ENCODE results near the gene CXCL10. TPM values are rescaled to one million over a fixed set of nuclear protein-coding genes. Genes with fewer than 3 reads are reported as not detected.

The CXCL10 gene
- total RNA-seq, 1 experiment from 2014 or later: not detected

DNA sequence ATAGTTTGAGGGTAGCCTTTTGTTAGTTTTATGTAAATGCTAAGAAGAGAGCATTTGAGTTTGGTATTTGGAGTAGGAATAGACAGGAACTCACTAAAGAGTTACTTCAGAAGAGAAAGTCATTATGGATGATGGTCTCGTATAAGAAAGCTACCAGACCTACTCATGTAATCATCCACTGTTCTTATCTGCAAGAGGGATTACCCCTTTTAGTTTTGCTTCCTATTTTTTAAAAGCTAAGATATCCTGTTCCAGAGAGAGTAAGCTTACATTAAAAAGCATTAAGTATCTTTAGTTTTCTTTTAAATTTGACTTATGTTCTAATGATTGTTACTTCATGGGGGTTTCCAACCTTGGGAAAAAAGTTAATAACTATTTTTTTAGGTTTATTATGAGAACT is 38.7 kb upstream of the CXCL10 start:
- no peaks in the 10 kb centered on the region for H3K9me3 ChIP-seq (ENCODE audit: control insufficient read depth, insufficient read depth, low read depth, low read length)
- ATAC-seq (no peak), DNase-seq (ENCODE audit: low read depth, low spot score) (no peak)
- CTCF ChIA-PET: no interaction called here
- BruUV-seq (replicated peaks): no TSS peak
- POLR2A ChIA-PET: no interaction called here
- H3K36me3 ChIP-seq (ENCODE audit: control insufficient read depth, insufficient read depth, low read length): no peaks in the 10 kb centered on the region
- TF ChIP-seq, protein P1, sequence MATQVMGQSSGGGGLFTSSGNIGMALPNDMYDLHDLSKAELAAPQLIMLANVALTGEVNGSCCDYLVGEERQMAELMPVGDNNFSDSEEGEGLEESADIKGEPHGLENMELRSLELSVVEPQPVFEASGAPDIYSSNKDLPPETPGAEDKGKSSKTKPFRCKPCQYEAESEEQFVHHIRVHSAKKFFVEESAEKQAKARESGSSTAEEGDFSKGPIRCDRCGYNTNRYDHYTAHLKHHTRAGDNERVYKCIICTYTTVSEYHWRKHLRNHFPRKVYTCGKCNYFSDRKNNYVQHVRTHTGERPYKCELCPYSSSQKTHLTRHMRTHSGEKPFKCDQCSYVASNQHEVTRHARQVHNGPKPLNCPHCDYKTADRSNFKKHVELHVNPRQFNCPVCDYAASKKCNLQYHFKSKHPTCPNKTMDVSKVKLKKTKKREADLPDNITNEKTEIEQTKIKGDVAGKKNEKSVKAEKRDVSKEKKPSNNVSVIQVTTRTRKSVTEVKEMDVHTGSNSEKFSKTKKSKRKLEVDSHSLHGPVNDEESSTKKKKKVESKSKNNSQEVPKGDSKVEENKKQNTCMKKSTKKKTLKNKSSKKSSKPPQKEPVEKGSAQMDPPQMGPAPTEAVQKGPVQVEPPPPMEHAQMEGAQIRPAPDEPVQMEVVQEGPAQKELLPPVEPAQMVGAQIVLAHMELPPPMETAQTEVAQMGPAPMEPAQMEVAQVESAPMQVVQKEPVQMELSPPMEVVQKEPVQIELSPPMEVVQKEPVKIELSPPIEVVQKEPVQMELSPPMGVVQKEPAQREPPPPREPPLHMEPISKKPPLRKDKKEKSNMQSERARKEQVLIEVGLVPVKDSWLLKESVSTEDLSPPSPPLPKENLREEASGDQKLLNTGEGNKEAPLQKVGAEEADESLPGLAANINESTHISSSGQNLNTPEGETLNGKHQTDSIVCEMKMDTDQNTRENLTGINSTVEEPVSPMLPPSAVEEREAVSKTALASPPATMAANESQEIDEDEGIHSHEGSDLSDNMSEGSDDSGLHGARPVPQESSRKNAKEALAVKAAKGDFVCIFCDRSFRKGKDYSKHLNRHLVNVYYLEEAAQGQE (IDR thresholded peaks at IDR 0.05; ENCODE audit: insufficient read depth in 1 of 2, low read depth in 2 of 2, low read length in 1 of 2): no peak
- TF ChIP-seq SIN3A (IDR thresholded peaks at IDR 0.05; ENCODE audit: borderline replicate concordance, insufficient read depth, low read depth, low read length) (no peak), TCF7L2 (IDR thresholded peaks at IDR 0.05; ENCODE audit: low read depth, low read length) (no peak), POLR2AphosphoS5 (IDR thresholded peaks at IDR 0.05; ENCODE audit: low read depth, low read length) (no peak)
- TF ChIP-seq, protein P2, sequence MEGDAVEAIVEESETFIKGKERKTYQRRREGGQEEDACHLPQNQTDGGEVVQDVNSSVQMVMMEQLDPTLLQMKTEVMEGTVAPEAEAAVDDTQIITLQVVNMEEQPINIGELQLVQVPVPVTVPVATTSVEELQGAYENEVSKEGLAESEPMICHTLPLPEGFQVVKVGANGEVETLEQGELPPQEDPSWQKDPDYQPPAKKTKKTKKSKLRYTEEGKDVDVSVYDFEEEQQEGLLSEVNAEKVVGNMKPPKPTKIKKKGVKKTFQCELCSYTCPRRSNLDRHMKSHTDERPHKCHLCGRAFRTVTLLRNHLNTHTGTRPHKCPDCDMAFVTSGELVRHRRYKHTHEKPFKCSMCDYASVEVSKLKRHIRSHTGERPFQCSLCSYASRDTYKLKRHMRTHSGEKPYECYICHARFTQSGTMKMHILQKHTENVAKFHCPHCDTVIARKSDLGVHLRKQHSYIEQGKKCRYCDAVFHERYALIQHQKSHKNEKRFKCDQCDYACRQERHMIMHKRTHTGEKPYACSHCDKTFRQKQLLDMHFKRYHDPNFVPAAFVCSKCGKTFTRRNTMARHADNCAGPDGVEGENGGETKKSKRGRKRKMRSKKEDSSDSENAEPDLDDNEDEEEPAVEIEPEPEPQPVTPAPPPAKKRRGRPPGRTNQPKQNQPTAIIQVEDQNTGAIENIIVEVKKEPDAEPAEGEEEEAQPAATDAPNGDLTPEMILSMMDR (IDR thresholded peaks at IDR 0.05): no peak
- intact Hi-C loops (cut with micrococcal nuclease; ENCODE audit: unreplicated experiment): no loop called here
- no peak overlapping the region for H3K4me3 ChIP-seq (ENCODE audit: low read depth in 2 of 2, low read length in 2 of 2)
- H3K27me3 ChIP-seq (ENCODE audit: control insufficient read depth, insufficient read depth, low read length): peaks cover 5% of the 10 kb centered on the region
- no peak overlapping the region for H3K27ac ChIP-seq (ENCODE audit: low read length)
- in situ Hi-C loops (cut with HindIII; ENCODE audit: low pct_unique_long_range_greater_than_20kb, low sequenced_read_pairs): no loop called here
- H3K4me1 ChIP-seq (ENCODE audit: control insufficient read depth, insufficient read depth, low read length): no peaks in the 10 kb centered on the region

DNA sequence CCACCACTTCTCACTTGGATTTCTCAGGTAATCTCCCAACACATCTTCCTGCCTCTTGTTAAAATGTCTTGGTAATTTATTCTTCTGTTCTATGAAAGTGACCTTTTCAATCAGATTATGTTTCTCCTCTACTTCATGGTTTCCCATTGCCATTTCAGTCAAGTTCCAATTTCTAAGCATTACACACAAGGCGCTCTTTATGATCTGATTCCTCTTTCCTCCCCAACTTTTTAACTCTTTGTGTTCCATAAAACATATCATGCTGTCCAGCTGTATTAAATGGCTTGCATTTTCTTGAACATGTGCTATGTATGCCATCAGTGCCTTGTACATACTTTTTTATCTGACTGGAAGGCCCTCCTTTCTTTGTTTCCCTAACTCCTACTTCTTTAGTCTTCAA is 38.1 kb upstream of the CXCL10 start:
- ChIA-PET POLR2A (no interaction called here), CTCF (no interaction called here)
- no peak overlapping the region for H3K27ac ChIP-seq (ENCODE audit: low read length)
- H3K36me3 ChIP-seq (ENCODE audit: control insufficient read depth, insufficient read depth, low read length): no peaks in the 10 kb centered on the region
- H3K4me3 ChIP-seq (ENCODE audit: low read depth in 2 of 2, low read length in 2 of 2): no peak overlapping the region
- H3K9me3 ChIP-seq (ENCODE audit: control insufficient read depth, insufficient read depth, low read depth, low read length): no peaks in the 10 kb centered on the region
- TF ChIP-seq TCF7L2 (IDR thresholded peaks at IDR 0.05; ENCODE audit: low read depth, low read length) (no peak), SIN3A (IDR thresholded peaks at IDR 0.05; ENCODE audit: borderline replicate concordance, insufficient read depth, low read depth, low read length) (no peak)
- TF ChIP-seq, protein P1 (IDR thresholded peaks at IDR 0.05; ENCODE audit: insufficient read depth in 1 of 2, low read depth in 2 of 2, low read length in 1 of 2): no peak
- TF ChIP-seq, protein P2 (IDR thresholded peaks at IDR 0.05): no peak
- no TSS peak for BruUV-seq (replicated peaks)
- DNase-seq (ENCODE audit: low read depth, low spot score) (no peak), ATAC-seq (no peak)
- intact Hi-C loops (cut with micrococcal nuclease; ENCODE audit: unreplicated experiment) (no loop called here), in situ Hi-C loops (cut with HindIII; ENCODE audit: low pct_unique_long_range_greater_than_20kb, low sequenced_read_pairs) (no loop called here)
- peaks cover 7% of the 10 kb centered on the region for H3K27me3 ChIP-seq (ENCODE audit: control insufficient read depth, insufficient read depth, low read length)
- no peaks in the 10 kb centered on the region for H3K4me1 ChIP-seq (ENCODE audit: control insufficient read depth, insufficient read depth, low read length)

All from Panc1 (cell line).